Kidney epithelial cell (primary cell): ENCODE results near the gene PALM. TPM values are rescaled to one million over a fixed set of nuclear protein-coding genes. Genes with fewer than 3 reads are reported as not detected.
"Not testable (repeated sequence)": the region's sequence is repeated elsewhere in the genome, so short reads cannot be mapped to it uniquely, and the experiment has no call there.

ENCODE experiments used
- DNase-seq: peaks from one replicate; pipeline ENCODE4 v3.0.0-alpha.2; 2010; ENCODE audit warnings: low read depth
- H3K27me3 ChIP-seq: 2 replicates; pipeline ENCODE4 v1.6.0; 2011; ENCODE audit warnings: low read length; ENCODE audit not compliant: control insufficient read depth, insufficient read depth
- H3K36me3 ChIP-seq: 2 replicates; pipeline ENCODE4 v1.5.1; 2011; ENCODE audit warnings: low read length; ENCODE audit not compliant: control insufficient read depth, insufficient read depth
- H3K4me3 ChIP-seq: 2 replicates; pipeline ENCODE4 v1.5.1; 2011; ENCODE audit warnings: low read depth, mild to moderate bottlenecking, control low read depth, low read length
- total RNA-seq: library from RNA; depleted of rRNA; stranded (reverse); fragments of >200 nt; gene quantifications from 2 replicates; pipeline ENCODE4 v1.2.3, GENCODE V29; 2015
- TF ChIP-seq, protein P1 (sequence below): IDR thresholded peaks from 2 replicates; pipeline ENCODE4 v1.5.1; 2011; ENCODE audit warnings: mild to moderate bottlenecking, moderate library complexity, low read length, control low read depth, inconsistent platforms; ENCODE audit not compliant: insufficient read depth, poor library complexity, severe bottlenecking

PALM gene
- total RNA-seq, 1 donor from 2014 or later = 49.8 TPM

DNA sequence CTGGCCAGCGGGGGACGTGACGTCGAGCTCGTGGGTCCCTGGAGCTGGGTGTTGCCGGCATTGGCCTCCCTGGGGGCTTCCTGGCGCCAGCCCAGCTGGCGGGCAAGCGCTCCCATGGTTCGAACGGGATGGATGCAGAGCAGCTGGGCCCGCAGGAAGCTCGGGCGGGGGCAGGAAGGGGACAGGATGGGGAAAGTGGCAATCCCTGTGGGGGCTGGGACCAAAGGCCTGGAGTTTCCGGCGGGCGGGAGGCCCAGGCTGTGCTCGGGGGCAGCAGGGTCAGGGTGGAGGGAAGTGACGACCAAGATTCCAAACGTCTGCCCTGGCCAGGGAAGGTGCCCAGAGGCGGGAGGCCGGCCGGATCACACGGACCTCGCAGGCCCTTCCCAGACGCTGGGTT, 19.3 kb downstream of the PALM start:
- Histone ChIP-seq H3K27me3 (no peaks in the 10 kb centered on the region), H3K4me3 (no peak overlapping the region), H3K36me3 (peaks cover 1% of the 10 kb centered on the region)
- TF ChIP-seq, protein P1, sequence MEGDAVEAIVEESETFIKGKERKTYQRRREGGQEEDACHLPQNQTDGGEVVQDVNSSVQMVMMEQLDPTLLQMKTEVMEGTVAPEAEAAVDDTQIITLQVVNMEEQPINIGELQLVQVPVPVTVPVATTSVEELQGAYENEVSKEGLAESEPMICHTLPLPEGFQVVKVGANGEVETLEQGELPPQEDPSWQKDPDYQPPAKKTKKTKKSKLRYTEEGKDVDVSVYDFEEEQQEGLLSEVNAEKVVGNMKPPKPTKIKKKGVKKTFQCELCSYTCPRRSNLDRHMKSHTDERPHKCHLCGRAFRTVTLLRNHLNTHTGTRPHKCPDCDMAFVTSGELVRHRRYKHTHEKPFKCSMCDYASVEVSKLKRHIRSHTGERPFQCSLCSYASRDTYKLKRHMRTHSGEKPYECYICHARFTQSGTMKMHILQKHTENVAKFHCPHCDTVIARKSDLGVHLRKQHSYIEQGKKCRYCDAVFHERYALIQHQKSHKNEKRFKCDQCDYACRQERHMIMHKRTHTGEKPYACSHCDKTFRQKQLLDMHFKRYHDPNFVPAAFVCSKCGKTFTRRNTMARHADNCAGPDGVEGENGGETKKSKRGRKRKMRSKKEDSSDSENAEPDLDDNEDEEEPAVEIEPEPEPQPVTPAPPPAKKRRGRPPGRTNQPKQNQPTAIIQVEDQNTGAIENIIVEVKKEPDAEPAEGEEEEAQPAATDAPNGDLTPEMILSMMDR = no peak
- no peak for DNase-seq

DNA sequence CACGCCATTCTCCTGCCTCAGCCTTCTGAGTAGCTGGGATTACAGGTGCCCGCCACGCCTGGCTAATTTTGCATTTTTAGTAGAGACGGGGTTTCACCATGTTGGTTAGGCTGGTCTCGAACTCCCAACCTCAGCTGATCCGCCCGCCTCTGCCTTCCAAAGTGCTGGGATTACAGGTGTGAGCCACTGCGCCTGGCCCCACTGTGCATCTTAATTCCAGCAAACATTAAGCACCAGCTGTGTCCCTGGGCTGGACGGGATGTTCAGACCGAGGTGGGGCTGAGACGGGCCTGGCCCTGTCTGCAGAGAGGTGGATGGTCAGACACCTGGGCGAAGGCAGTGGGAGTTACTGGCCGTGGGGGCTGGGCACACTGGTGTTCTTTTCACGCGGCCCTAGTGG, 20.8 kb downstream of the PALM start:
- not testable (repeated sequence) for DNase-seq, H3K4me3 ChIP-seq, H3K36me3 ChIP-seq, H3K27me3 ChIP-seq

DNA sequence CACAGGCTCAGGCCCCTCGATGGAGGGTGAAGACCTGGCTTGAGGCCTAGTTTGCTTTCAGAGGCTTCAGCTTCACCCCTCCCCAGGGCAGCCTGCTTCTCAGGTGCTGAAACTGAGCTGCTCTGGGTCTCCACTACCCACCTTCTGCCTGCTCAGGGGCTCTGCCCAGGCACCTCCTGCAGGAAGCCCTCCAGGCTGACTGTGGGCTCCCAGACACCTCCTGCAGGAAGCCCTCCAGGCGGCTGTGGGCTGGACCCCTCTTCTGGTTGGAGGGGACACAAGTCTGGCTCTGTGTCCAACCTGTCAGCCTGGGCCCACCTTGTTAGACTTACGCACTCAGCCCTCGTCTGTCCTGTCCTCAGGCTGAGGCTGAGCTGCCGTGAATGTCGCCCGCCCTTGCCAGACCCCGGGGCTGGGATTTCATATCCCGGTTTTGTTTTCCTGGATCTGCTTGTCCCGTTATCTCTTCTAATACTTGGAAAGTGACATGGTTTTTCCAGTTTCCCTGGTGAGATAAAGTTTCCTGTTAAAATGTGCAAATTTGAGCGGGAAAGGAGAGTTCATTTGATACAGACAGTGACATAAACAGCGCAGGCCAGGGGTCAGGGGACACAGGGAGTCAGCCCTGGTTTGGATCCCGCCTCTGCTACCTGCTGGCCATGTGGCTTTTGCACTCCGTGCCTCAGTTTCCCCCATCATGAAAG, 21.4 kb downstream of the PALM start:
- no peak for DNase-seq
- peaks cover 1% of the 10 kb centered on the region for H3K36me3 ChIP-seq
- no peak overlapping the region for H3K4me3 ChIP-seq
- TF ChIP-seq, protein P1 = no peak
- H3K27me3 ChIP-seq = no peaks in the 10 kb centered on the region

DNA sequence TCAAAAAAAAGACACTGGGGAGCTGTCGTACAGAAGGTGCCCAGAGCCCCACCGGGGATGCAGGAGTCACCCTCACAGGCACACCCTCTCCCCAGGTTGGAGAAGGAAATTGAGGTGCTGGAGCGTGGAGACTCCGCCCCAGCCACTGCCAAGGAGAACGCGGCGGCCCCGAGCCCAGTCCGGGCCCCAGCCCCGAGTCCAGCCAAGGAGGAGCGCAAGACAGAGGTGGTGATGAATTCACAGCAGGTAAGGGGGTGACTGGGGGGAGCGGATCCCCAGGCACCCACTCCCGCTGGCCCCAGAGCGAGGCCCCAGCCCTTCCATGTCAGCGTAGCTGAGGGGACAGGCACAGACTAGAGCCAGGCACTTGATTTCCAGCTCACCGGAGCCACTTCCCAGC, 22.3 kb downstream of the PALM start:
- peaks cover 1% of the 10 kb centered on the region for H3K36me3 ChIP-seq
- TF ChIP-seq, protein P1 = no peak
- H3K4me3 ChIP-seq = no peak overlapping the region
- DNase-seq = no peak
- H3K27me3 ChIP-seq = no peaks in the 10 kb centered on the region

DNA sequence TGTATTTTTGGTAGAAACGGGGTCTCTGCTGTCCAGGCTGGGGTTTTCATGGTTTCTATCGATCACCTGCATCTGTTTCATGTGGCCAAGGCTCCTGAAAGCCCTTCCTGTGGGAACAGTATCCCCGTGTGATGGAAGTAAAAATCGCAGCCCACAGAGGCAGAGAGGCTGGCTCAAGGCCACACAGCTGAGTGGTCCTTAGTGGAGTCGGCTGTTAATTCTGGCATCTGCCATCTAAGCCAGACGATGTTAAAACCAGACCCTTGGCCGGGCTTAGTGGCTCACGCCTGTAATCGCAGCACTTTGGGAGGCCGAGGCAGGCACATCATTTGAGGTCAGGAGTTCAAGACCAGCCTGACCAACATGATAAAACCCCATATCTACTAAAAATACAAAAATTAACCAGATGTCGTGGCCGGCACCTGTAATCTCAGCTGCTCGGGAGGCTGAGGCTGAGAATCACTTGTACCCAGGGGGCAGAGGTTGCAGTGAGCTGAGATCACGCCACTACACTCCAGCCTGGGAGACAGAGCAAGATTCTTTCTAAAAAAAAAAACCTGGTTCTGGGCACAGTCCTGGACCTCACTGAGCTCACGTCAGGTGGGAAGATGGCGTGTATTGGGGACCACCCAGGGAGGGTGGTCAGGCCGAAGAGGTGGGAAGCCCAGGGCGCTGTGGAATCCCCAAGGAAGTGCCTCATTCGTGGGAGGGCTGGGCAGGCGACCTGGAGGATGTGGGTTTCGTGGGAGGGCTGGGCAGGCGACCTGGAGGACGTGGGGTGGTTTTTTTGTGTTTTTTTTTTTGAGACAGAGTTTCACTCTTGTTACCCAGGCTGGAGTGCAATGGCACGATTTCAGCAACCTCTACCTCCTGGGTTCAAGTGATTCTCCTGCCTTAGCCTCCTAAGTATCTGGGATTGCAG, 23.7 kb downstream of the PALM start:
- H3K4me3 ChIP-seq = no peak overlapping the region
- H3K27me3 ChIP-seq = no peaks in the 10 kb centered on the region
- no peak for DNase-seq
- TF ChIP-seq, protein P1 = no peak
- H3K36me3 ChIP-seq = peaks cover 1% of the 10 kb centered on the region

DNA sequence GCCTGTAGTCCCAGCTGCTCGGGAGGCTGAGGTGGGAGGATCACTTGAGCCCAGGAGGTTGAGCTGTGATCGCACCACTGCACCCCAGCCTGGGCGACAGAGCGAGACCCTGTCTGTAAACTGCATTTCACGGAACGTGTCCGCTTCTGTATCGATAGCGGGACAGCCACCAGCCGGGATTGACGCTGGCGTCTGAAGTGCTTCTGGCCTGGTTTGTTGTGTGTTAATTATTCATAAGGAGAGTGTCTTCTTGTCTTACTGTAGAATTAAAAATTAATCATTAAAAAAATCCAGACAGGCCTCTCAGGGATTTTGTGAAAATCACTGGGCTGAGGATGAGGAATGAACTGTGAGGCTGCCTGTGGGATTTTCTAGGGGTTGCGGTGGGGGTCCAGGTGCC, 26.0 kb downstream of the PALM start:
- TF ChIP-seq, protein P1 = no peak
- Histone ChIP-seq H3K4me3 (no peak overlapping the region), H3K36me3 (peaks cover 1% of the 10 kb centered on the region), H3K27me3 (no peaks in the 10 kb centered on the region)
- no peak for DNase-seq
